ENCODE data around the gene CDRT15.

The CDRT15 gene

GRCh38 chr17:14201021-14201987 is 35.4 kb downstream of the CDRT15 start (continued):
- TF ChIP-seq KLF17 (tag by site-specific recombination; IDR thresholded peaks at IDR 0.05) (0 out of 2 replicates have a peak, but pooled peaks have one; percentile 49), ZBTB26 (tag by site-specific recombination; optimal IDR thresholded peaks at IDR 0.05) (no peak), GFI1B (tag by site-specific recombination; IDR thresholded peaks at IDR 0.05) (0 out of 2 replicates have a peak, but pooled peaks have one; percentile 44), OSR2 (tag by site-specific recombination; IDR thresholded peaks at IDR 0.05) (0 out of 2 replicates have a peak, but pooled peaks have one; percentile 8), TCF7L2 (IDR thresholded peaks at IDR 0.05; ENCODE audit: borderline replicate concordance, low read depth, low read length) (peak; percentile 72; the same call in 1 of the 2 replicates)

- TF ChIP-seq ZNF266 (tag by site-specific recombination; IDR thresholded peaks at IDR 0.05; ENCODE audit: low read depth), result no peak
- TF ChIP-seq ZNF391 (tag by site-specific recombination; IDR thresholded peaks at IDR 0.05; ENCODE audit: borderline replicate concordance, low read depth), result no peak
- no peak for TF ChIP-seq ZFP69B (tag by site-specific recombination; IDR thresholded peaks at IDR 0.05)
- no peak for TF ChIP-seq SCRT2 (tag by site-specific recombination; IDR thresholded peaks at IDR 0.05)
- TF ChIP-seq OVOL3 (tag by site-specific recombination; IDR thresholded peaks at IDR 0.05), result no peak
- no peak for TF ChIP-seq ZFP3 (tag by site-specific recombination; IDR thresholded peaks at IDR 0.05; ENCODE audit: low read depth)
- no peak for TF ChIP-seq ZNF670 (tag by site-specific recombination; IDR thresholded peaks at IDR 0.05; ENCODE audit: low read depth)
- TF ChIP-seq ZNF16 (tag by site-specific recombination; IDR thresholded peaks at IDR 0.05; ENCODE audit: low read depth), result no peak
- TF ChIP-seq ZNF610 (tag by site-specific recombination; IDR thresholded peaks at IDR 0.05; ENCODE audit: borderline replicate concordance), result no peak
- TF ChIP-seq GLIS1 (tag by site-specific recombination; IDR thresholded peaks at IDR 0.05), result no peak
- TF ChIP-seq ZNF274 (IDR thresholded peaks at IDR 0.05; ENCODE audit: low read length), result no peak
- no peak for TF ChIP-seq ZNF274 (tag by site-specific recombination; IDR thresholded peaks at IDR 0.05; ENCODE audit: borderline replicate concordance)
- no peak for TF ChIP-seq ZFP41 (tag by site-specific recombination; IDR thresholded peaks at IDR 0.05; ENCODE audit: borderline replicate concordance)
- no peak for TF ChIP-seq ZNF169 (tag by site-specific recombination; IDR thresholded peaks at IDR 0.05)
- TF ChIP-seq ZNF350 (tag by site-specific recombination; IDR thresholded peaks at IDR 0.05), result no peak
- no peak for TF ChIP-seq BCL11B (tag by site-specific recombination; IDR thresholded peaks at IDR 0.05; ENCODE audit: low read depth)
- no peak for TF ChIP-seq ZNF132 (tag by site-specific recombination; IDR thresholded peaks at IDR 0.05; ENCODE audit: borderline replicate concordance)
- no peak for TF ChIP-seq ZSCAN4 (tag by site-specific recombination; IDR thresholded peaks at IDR 0.05)
- TF ChIP-seq ZNF707 (tag by site-specific recombination; IDR thresholded peaks at IDR 0.05), result no peak
- Histone ChIP-seq H3K4me1 (ENCODE audit: control insufficient read depth, insufficient read depth, low read length) (peaks cover 10% of the 10 kb centered on the region), H3K27ac (ENCODE audit: extremely low read depth, low read depth, low read length) (no peak overlapping the region), H3K4me3 (ENCODE audit: low read depth, low read length) (no peak overlapping the region), H3K36me3 (ENCODE audit: control insufficient read depth in 2 of 2, insufficient read depth in 1 of 2, low read length in 2 of 2) (no peaks in the 10 kb centered on the region), H3K9me3 (ENCODE audit: control insufficient read depth, insufficient read depth, low read depth, low read length) (no peaks in the 10 kb centered on the region)
- CTCF ChIA-PET, result interaction anchor here (0.6 kb wide), 1 partner anchor 20 kb away, joined by 6 read pairs; no protein-coding TSS in a partner anchor
- POLR2A ChIA-PET, result no interaction called here
Observed at GRCh38 chr17:14200354-14200753, 36.3 kb downstream of the CDRT15 start.
